HEK293 (cell line): ENCODE results near the gene DIS3L2.
A peak's percentile ranks its signal among the peaks of the same experiment; 100 is the strongest.

Experiments used
- CTCF ChIA-PET: fragments of 350-600 bp; formaldehyde crosslinking; extraction: SDS; loops from one replicate; lab custom pipeline; 2021; ENCODE audit warnings: antibody characterized with exemption; lab: Yijun Ruan, JAX
- POLR2A ChIA-PET: fragments of 300-600 bp; formaldehyde crosslinking; extraction: SDS; loops from one replicate; lab custom pipeline; 2020; ENCODE audit warnings: antibody characterized with exemption, inconsistent platforms; lab: Yijun Ruan, JAX
- H3K27ac ChIP-seq: fragments of 200-500 bp; sonication (Bioruptor generic); 2 replicates; pipeline ENCODE4 v1.5.1; 2014; ENCODE audit warnings: low read depth, low read length, control low read depth, inconsistent platforms; ENCODE audit errors: extremely low read depth
- H3K36me3 ChIP-seq, 2 experiments: fragments of 200-500 bp in 1 of 2; sonication (Bioruptor generic) in 1 of 2; 1 replicate in 1 of 2; 2 replicates in 1 of 2; pipeline ENCODE4 v1.5.1; 2014 to 2017; ENCODE audit warnings: inconsistent platforms in 2 of 2, low read length in 2 of 2; ENCODE audit not compliant: control insufficient read depth in 2 of 2, insufficient read depth in 1 of 2
- H3K4me1 ChIP-seq: fragments of 200-500 bp; sonication (Bioruptor generic); 2 replicates; pipeline ENCODE4 v1.5.1; 2014; ENCODE audit warnings: mild to moderate bottlenecking, low read length, inconsistent platforms; ENCODE audit not compliant: control insufficient read depth, insufficient read depth
- H3K4me3 ChIP-seq: 2 replicates; pipeline ENCODE4 v1.5.1; 2011; ENCODE audit warnings: low read depth, mild to moderate bottlenecking, control low read depth, low read length, moderate library complexity
- H3K9me3 ChIP-seq: fragments of 200-500 bp; sonication (Bioruptor generic); 2 replicates; pipeline ENCODE4 v1.5.1; 2014; ENCODE audit warnings: low read depth, low read length, inconsistent platforms; ENCODE audit not compliant: control insufficient read depth, insufficient read depth
- GLI4 ChIP-seq: fragments of 450-650 bp; formaldehyde crosslinking; IDR thresholded peaks from 2 replicates; pipeline ENCODE4 v1.5.1; 2016; ENCODE audit warnings: missing biosample characterization, missing genetic modification characterization
- HOXD13 ChIP-seq: sonication (generic); formaldehyde crosslinking; IDR thresholded peaks from 2 replicates; pipeline ENCODE4 v1.8.0; 2022; ENCODE audit warnings: missing genetic modification reagents, borderline replicate concordance
- KLF8 ChIP-seq: fragments of 450-650 bp; formaldehyde crosslinking; IDR thresholded peaks from 2 replicates; pipeline ENCODE4 v1.5.1; 2016; ENCODE audit warnings: missing biosample characterization, missing genetic modification characterization
- PBX3 ChIP-seq: sonication (generic); formaldehyde crosslinking; IDR thresholded peaks from 2 replicates; pipeline ENCODE4 v1.8.1; 2022; ENCODE audit warnings: mild to moderate bottlenecking, moderate library complexity, missing genetic modification reagents
- PRDM6 ChIP-seq: fragments of 450-650 bp; formaldehyde crosslinking; IDR thresholded peaks from 2 replicates; pipeline ENCODE4 v1.5.1; 2017; ENCODE audit warnings: missing biosample characterization, missing genetic modification characterization
- SP2 ChIP-seq: fragments of 450-650 bp; formaldehyde crosslinking; IDR thresholded peaks from 2 replicates; pipeline ENCODE4 v1.5.1; 2016; ENCODE audit warnings: missing biosample characterization, missing genetic modification characterization
- TCF7L2 ChIP-seq: IDR thresholded peaks from 2 replicates; pipeline ENCODE4 v1.6.1; 2011; ENCODE audit warnings: low read depth, mild to moderate bottlenecking, inconsistent platforms, low read length, moderate library complexity, borderline replicate concordance
- ZBTB17 ChIP-seq: fragments of 450-650 bp; formaldehyde crosslinking; IDR thresholded peaks from 2 replicates; pipeline ENCODE4 v1.5.1; 2016; ENCODE audit warnings: missing biosample characterization, missing genetic modification characterization
- ZNF114 ChIP-seq: fragments of 450-650 bp; formaldehyde crosslinking; IDR thresholded peaks from 2 replicates; pipeline ENCODE4 v1.5.0; 2017; ENCODE audit warnings: missing biosample characterization, missing genetic modification characterization
- ZNF274 ChIP-seq, 2 experiments: fragments of 200-500 bp in 1 of 2; fragments of 450-650 bp in 1 of 2; sonication (Bioruptor generic) in 1 of 2; formaldehyde crosslinking in 1 of 2; IDR thresholded peaks; 2 replicates each; pipeline versions ENCODE4 v1.5.1 to v1.6.1; 2014 to 2016; ENCODE audit warnings: borderline replicate concordance in 1 of 2, inconsistent platforms in 1 of 2, low read length in 1 of 2, missing biosample characterization in 1 of 2, missing genetic modification characterization in 1 of 2
- ZNF335 ChIP-seq: fragments of 450-650 bp; formaldehyde crosslinking; conservative IDR thresholded peaks from 2 replicates; pipeline ENCODE4 v1.5.1; 2016; ENCODE audit warnings: missing biosample characterization, missing genetic modification characterization
- ZNF433 ChIP-seq: fragments of 450-650 bp; formaldehyde crosslinking; IDR thresholded peaks from 2 replicates; pipeline ENCODE4 v1.5.1; 2016; ENCODE audit warnings: missing biosample characterization, missing genetic modification characterization, low read depth
- ZNF510 ChIP-seq: fragments of 450-650 bp; formaldehyde crosslinking; IDR thresholded peaks from 2 replicates; pipeline ENCODE4 v1.5.1; 2018; ENCODE audit warnings: mild to moderate bottlenecking, missing genetic modification characterization, missing biosample characterization; ENCODE audit not compliant: insufficient replicate concordance
- ZNF513 ChIP-seq: fragments of 450-650 bp; IDR thresholded peaks from 2 replicates; pipeline ENCODE4 v1.5.1; 2018; ENCODE audit warnings: missing biosample characterization, missing genetic modification characterization
- ZNF514 ChIP-seq: fragments of 450-650 bp; formaldehyde crosslinking; IDR thresholded peaks from 2 replicates; pipeline ENCODE4 v1.5.1; 2016; ENCODE audit warnings: missing biosample characterization, missing genetic modification characterization
- ZNF549 ChIP-seq: fragments of 450-650 bp; IDR thresholded peaks from 2 replicates; pipeline ENCODE4 v1.5.1; 2018; ENCODE audit warnings: missing biosample characterization, missing genetic modification characterization, mild to moderate bottlenecking, inconsistent platforms, moderate library complexity
- ZNF610 ChIP-seq: fragments of 450-650 bp; formaldehyde crosslinking; IDR thresholded peaks from 2 replicates; pipeline ENCODE4 v1.5.1; 2016; ENCODE audit warnings: missing biosample characterization, missing genetic modification characterization, borderline replicate concordance
- ZNF660 ChIP-seq: fragments of 450-650 bp; IDR thresholded peaks from 2 replicates; pipeline ENCODE4 v1.5.1; 2018; ENCODE audit warnings: missing biosample characterization, mild to moderate bottlenecking, missing genetic modification characterization
- ZSCAN30 ChIP-seq: fragments of 450-650 bp; IDR thresholded peaks from 2 replicates; pipeline ENCODE4 v1.5.1; 2018; ENCODE audit warnings: missing biosample characterization, mild to moderate bottlenecking, missing genetic modification characterization, moderate library complexity

DIS3L2 gene

GRCh38 chr2:232293191-232293590 is 331.7 kb downstream of the DIS3L2 start:
- Histone ChIP-seq H3K27ac (no peak overlapping the region), H3K36me3 (no peaks in the 10 kb centered on the region), H3K9me3 (no peaks in the 10 kb centered on the region), H3K4me1 (no peaks in the 10 kb centered on the region; the same call in 1 of the 2 replicates), H3K4me3 (no peak overlapping the region)
- ChIA-PET CTCF (interaction anchor here (0.5 to 1.9 kb wide), 26 partner anchors 8 to 402 kb away, joined by 3 to 9 read pairs (median 4); partner anchors contain the start of gene NPPC), POLR2A (no interaction called here)
- no peak for TF ChIP-seq ZNF433
- TF ChIP-seq ZNF610 (tag by site-specific recombination): no peak
- 0 out of 2 replicates have a peak, but pooled peaks have one; percentile 0 for TF ChIP-seq ZNF335 (tag by site-specific recombination)

GRCh38 chr2:232295971-232296370 is 334.5 kb downstream of the DIS3L2 start:
- TF ChIP-seq ZNF114 (no peak), ZNF549 (tag by site-specific recombination) (no peak), PRDM6 (tag by site-specific recombination) (no peak), ZNF513 (no peak), KLF8 (tag by site-specific recombination) (no peak), HOXD13 (CRISPR knock-in tag) (no peak), ZNF274 (IDR thresholded peaks at IDR 0.05; ENCODE audit: low read length) (no peak), ZNF274 (tag by site-specific recombination; IDR thresholded peaks at IDR 0.05; ENCODE audit: borderline replicate concordance) (no peak), ZNF660 (tag by site-specific recombination) (no peak), GLI4 (tag by site-specific recombination) (no peak), ZSCAN30 (no peak), ZNF514 (tag by site-specific recombination) (no peak), ZNF335 (tag by site-specific recombination) (no peak), SP2 (no peak), ZNF510 (tag by site-specific recombination) (no peak), ZBTB17 (tag by site-specific recombination) (no peak), PBX3 (CRISPR knock-in tag) (no peak), TCF7L2 (no peak)
- TF ChIP-seq, all 188 proteins: peak for 0
- Histone ChIP-seq H3K4me3 (no peak overlapping the region), H3K9me3 (no peaks in the 10 kb centered on the region), H3K36me3 (no peaks in the 10 kb centered on the region), H3K27ac (no peak overlapping the region), H3K4me1 (peaks cover 2% of the 10 kb centered on the region)
- ChIA-PET POLR2A (no interaction called here), CTCF (no interaction called here)
